GM12864 (cell line): ENCODE results near the gene CTSZ.
"Not testable (repeated sequence)": the region's sequence is repeated elsewhere in the genome, so short reads cannot be mapped to it uniquely, and the experiment has no call there.

Experiments used
- DNase-seq: peaks from one replicate; pipeline ENCODE4 v3.0.0-alpha.2; 2011; ENCODE audit warnings: low read depth
- H3K4me3 ChIP-seq: 2 replicates; pipeline ENCODE4 v1.5.1; 2011; ENCODE audit warnings: mild to moderate bottlenecking, low read depth, low read length, control low read depth
- CTCF ChIP-seq: IDR thresholded peaks from 2 replicates; pipeline ENCODE4 v1.5.1; 2011; ENCODE audit warnings: low read depth, mild to moderate bottlenecking, moderate library complexity, low read length, control low read depth, inconsistent platforms; ENCODE audit errors: missing control alignments

Gene CTSZ

DNA sequence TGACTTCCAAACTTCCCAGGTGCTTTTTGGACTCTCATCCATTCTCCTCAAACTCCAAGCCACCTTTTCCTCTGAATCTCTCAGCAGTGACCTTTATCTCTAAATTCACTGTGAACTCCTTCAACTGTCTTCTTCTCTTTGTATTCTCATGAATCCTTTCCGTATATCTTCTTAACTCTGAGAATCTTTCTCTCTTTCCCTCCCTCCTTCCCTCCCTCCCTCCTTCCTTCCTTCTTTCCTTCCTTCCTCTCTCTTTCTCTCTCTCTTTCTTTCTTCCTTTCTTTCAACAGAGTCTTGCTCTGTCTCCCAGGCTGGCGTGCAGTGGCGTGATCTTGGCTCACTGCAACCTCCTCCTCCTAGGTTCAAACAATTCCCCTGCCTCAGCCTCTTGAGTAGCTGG, 39.8 kb upstream of the CTSZ start:
- no peak for DNase-seq
- no peak for TF ChIP-seq CTCF
- no peak overlapping the region for H3K4me3 ChIP-seq

GRCh38 chr20:59044796-59045195, 37.7 kb upstream of the CTSZ start:
- no peak overlapping the region for H3K4me3 ChIP-seq
- no peak for DNase-seq
- TF ChIP-seq CTCF: no peak

DNA sequence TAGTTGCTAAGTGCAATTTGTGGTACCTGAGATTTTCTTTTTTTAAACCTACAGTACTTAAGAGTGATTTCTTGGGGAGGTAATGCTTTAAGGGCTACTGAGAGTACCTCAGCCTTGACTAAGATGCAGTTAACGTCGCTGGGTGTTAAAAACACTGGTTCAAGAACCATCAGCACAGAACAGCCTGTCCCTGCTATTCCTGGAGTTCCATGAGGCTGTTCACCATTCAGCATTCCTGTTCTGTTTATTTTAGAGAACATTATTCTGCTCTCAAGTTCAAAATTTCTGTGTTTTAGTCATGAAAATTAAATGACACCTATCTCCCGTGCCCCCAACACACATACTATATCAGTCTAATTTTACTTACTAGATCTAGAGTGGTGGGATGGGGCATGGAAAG, 37.2 kb upstream of the CTSZ start:
- no peak overlapping the region for H3K4me3 ChIP-seq
- DNase-seq: no peak
- no peak for TF ChIP-seq CTCF

DNA sequence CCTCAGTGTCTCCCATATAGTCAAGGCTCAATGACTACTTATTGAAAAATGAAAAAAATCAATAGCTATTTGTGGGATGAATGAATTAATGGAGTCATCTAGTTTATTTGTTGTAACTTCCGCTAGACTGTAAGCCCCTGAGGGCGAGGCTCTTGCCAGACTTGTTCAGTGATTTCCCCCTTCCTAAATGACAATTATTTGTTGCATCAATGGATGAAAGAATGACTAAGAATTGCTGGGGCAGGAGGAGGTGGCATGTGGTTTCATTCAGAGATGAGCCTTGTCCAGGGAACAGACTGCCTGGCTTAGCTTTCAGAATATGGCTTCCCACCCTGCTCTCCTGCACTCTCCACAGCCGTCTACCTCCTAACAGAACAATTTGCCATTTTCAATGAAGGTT, 36.6 kb upstream of the CTSZ start:
- peak overlapping the region; percentile 78; the same call in 1 of the 2 replicates for H3K4me3 ChIP-seq
- no peak for DNase-seq
- TF ChIP-seq CTCF: no peak

DNA sequence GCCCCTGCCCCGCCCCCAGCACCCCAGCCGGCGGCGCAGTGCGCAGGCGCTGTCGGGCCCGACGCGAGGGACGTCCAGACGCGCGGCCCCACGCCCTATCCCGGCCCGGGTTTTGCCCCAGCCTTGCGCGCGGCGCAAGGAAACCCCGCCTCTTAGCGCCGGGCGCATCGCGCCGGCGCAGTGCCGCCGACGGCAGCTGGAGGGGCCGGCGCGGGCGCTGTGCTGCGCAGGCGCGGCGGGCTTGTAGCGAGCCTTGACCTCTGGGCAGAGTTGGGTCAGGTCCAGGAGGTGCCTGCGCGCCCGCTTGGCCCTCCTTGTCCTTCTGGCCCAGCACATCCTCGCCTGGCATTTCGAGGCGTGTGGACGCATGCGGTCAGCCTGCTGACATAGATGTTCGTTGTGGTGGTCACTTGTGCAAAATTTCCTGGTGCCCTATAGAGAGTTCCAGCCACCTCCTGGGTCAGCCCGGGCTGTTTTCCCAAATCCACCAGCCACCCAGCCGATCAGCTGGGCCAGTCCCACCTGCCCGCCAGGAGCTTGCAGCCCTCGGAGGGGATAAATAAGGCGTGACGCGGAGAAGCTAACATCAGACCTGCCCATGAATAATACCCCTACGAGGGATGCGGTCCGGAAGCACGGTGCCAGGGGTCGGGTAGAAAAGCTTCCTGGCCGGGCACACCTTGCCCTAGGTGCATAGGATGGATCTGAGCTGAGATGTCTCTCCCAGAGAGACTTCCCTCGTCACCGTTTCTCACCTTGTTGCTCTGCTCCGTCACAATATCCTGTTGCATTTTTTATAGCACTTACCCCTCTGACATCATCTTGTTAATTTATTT, 36.0 kb upstream of the CTSZ start:
- DNase-seq: peak; percentile 63
- no peak for TF ChIP-seq CTCF
- H3K4me3 ChIP-seq: peak overlapping the region; percentile 91

- peak; percentile 12 for TF ChIP-seq CTCF
- H3K4me3 ChIP-seq: peak within 1 kb of the TSS; percentile 91
- no peak for DNase-seq
These were observed 35.2 kb upstream of the CTSZ start, which contains the start of gene PRELID3B for GRCh38 chr20:59042151-59042795. Gene PRELID3B (minus strand): TSS chr20:59042786. CDS start chr20:59042730, 56 bp downstream.

DNA sequence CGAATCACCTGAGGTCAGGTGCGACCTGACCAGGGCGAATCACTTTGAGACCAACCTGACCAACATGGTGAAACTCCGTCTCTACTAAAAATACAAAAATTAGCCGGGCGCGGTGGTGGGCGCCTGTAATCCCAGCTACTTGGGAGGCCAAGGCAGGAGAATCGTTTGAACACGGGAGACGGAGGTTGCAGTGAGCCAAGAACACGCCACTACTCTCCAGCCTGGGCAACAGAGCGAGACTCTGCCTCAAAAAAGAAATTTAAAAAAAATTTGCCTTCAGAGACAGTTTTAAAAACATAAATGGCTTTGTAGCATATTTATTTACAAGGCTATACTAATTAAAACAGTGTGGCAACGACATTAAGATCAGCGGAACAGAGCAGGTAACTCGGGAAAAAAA, 34.4 kb upstream of the CTSZ start:
- not testable (repeated sequence) for DNase-seq
- H3K4me3 ChIP-seq: peak overlapping the region; percentile 91
